Activated CD8-positive, alpha-beta memory T cell treated with anti-CD3 and anti-CD28 coated beads for 4 hours (primary cell): Measurements from ENCODE around the gene EBF3.

Experiments
- DNase-seq, 2 donors: peaks; one replicate each; pipeline ENCODE4 v3.0.0-alpha.2; 2020; ENCODE audit warnings: low read depth in 2 of 2

Gene EBF3

DNA sequence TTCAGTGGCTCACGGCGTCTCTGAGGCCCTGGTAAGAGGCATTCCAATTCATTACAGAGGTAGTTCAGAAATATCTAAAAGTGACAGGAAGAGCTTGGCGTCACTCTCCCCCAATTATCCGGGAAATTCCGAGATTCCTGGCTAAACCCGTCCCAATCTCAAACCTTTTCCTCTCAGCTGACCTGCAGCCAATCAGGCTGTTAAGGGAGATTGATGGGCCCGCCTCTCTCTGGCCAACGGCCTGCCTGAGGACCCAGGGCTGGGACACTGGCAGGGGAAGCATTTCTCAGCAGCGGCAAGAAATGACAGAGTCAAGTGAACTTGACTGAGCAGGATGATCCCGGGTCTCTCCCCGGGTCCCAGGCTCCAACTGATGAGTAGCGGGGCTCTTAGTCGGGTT lies 72.3 kb downstream of the EBF3 start:
- DNase-seq: no peak

DNA sequence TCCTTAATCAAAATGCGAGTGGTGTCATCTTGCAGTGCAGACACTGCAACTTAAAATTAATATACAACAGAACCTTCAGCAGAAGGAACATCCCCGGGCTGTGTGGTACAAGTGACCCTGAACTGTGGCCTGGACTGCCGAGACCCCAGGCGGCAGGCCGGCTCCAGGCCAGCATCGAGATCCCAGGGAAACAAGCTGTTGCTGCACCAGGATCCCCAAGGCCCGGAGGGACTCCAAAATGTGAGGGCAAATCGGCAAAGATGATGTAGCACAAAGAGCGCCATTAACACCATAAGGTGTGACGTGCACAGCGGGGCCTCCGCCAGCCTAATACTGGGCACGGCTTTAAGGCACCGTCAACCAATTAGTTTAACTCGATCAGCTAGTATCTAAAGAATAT lies 73.9 kb downstream of the EBF3 start:
- DNase-seq: no peak

DNA sequence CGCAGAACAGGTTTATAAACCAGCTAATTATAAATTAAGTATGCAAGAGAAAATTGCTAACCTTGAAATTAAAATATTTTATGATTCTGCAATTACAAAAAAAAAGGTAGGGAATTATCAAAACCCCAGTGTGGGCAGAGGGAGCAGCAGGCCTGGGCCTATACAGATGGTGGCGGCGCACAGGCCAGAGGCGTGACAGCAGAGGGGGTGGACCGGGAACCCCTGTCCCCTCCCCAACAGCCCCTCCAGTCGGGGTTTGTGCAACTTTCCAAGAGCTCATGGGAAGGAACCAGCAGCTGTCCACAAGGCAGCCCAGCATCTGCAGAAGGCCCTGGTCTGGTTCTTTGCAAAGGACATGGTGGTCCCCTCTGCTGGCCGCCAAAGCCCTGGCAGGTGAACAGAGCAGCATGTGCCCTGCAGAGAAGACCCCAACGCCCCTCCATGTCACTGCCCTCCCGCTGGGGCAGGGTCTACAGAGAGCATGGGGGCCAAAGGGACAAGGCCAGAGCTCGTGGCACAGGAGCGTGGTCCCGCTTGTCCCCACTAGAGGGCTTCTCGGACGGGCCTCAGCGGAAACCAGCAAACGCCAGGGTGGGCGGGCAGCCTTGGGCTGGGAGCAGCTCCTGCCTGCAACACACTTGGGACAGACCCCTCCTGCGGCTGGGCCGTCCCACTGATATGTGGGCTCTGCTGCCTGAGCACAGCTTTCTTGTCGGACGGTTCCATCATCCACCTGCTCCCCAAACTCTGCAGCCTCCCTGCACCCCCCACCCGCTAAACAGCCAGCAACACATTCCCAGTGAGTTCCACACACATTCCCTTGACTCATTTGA lies 75.1 kb downstream of the EBF3 start:
- DNase-seq: peak in 1 of 2 donors; percentile 4

DNA sequence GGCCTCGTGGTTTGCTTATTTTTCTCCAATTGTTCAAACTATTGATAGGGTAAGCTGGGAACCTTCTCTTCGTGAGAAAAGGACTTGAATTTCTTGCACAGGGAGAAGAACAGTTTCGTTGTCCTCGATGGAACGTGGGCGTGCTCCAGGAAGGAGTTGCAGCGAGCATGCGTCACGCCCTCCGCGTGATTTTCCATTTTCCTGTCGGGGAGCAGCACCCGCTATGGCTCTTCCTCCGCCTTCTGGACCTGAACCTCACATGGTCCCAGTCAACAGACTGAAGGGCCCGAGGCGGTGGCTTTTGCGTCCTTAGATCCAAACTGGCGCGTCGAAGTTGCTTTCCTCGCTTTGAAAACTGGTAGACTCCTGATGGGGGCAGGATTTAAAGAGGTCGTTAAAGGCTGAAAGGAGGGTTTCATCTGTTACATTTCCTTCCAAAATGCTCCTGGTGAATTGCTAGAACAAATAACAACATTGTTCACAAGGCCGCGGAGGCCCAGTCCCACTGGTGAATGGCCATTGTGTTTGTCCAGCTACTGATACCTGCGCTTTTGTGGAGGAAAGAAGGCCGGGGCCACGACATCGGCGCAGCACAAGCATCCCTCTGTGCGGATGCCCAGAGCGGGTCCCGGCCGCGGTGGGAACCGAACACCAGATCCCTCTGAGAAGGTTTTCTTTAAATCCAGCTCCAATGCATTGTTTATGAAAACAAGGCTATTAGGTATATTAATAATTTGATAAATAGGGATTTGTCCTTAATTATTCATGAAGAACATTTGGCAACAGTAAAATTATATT lies 75.9 kb downstream of the EBF3 start:
- no peak for DNase-seq

DNA sequence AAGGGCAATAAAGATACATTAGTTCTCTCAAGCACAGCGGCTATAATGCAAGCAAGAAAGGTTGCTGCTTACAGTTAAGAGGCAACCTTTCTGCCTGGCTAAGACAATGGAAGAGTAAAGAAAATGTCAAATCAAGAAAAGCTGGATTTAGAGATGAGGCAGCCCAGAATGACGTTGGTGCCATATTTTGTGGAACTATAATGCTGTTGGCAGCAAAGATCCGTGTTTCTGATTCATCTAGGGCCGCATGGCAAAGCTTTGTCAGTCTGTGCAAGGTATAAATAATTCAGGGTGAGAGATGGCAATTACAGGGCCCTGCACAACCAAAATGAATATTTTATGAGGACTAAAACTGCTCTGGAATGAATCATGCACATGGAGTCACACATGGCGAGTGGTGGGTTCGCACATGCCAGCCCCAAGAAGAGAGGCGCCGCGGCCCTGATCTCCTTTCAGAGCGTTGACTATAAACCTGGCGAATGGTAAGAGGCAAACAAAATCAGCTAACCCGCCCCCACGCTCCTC lies 76.6 kb downstream of the EBF3 start:
- no peak for DNase-seq

DNA sequence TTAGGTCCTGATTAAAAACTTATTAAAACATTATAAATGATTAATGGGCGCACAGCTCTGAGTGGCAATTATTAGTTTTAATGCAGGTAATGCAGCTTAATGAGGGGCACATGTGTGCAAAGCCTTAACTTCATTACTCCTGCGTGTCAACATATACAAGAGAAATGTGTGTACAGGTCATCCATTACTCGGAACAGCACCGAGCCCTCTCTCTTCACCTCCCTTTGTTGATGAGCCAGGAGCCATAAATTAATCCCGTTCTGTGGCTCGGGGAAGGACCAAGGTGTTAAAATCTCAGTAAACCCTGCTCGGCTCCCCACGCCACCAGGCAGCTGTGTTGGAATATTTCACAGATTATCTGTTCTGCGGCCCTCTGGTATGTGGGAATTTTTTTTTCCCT lies 77.8 kb downstream of the EBF3 start:
- DNase-seq: no peak

DNA sequence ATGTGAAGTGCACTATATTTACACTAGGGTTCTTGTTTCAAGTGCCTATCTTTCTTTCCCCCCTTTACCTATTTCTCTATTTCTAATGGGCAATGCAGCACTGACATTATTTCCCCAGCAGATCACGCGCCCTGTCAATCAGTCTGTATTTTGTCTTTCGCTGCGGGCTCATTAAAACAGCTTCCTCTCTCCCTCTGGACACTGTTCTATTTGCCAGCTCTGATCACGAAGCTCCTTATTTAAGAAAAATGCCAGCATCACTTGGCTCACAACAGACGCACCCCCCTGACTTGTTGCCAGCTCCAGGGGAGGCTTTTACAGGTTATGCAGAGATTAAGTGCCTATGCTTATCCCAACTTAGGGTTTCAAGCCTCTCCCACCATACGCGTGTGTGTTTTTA lies 78.5 kb downstream of the EBF3 start:
- no peak for DNase-seq

DNA sequence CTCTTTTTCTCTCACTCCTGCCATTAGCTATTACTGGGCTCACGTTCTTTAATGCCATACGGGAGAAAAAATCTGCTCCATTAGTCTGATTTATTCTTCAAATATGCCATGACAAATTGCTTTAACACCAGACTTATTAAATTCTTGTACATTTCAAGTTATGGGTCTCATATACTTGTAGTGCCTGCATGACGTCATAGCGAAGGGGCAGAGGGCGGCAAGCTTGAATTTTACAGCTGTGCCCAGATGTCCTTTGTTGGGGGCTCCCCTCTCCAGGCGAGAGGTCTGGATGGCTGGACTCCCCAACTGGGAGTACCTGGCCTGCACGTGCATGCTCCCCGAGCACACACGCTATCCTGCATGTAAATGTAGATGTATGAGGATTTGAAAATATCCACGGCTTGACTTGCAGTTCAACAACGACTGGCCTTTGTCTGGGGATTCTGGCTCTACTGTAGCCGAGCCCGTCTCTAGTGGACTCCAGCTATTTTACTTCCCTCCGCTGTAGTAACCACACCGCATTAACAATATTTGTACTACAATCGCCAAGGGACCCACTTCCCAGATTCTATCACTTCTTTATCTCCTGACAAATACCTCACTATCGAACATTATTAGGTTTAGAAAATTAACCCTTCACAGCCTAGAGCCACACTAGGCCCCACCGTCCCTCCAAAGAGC lies 79.5 kb downstream of the EBF3 start:
- no peak for DNase-seq

DNA sequence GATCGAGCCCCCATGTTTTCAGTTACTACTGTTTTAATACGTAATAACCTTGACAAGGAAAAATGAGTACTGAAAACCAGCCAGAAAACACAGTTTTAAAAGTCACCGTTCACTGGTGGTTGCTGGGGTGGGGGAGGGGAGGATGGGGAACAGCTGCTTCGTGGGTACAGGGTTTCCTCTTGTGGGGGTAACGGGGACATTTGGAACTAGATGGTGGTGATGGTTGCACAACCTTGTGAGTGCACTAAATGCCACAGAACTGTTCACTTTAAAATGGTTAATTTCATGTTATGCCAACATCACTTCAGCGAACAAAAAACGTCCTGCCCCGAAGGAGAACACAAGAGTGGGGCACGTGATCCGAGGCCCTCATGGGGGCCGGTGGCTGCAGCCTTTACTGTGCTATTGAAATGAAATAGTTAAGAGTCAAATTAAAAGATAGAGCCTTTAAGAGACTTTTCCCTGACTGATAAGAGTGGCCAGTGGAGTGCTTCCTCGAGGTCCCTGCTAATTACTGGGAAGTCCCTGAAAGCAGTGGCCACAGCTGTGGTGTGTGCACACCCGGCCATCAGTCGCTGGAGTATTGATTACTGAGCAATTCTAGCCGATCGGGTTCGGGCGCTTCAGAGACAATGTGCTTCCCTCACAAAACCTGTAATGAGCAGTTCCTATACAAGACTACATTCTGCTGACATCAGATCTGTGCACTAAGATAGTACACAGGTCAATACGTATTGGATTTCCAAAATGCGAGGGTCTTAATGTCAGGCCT lies 80.3 kb downstream of the EBF3 start:
- DNase-seq: no peak

DNA sequence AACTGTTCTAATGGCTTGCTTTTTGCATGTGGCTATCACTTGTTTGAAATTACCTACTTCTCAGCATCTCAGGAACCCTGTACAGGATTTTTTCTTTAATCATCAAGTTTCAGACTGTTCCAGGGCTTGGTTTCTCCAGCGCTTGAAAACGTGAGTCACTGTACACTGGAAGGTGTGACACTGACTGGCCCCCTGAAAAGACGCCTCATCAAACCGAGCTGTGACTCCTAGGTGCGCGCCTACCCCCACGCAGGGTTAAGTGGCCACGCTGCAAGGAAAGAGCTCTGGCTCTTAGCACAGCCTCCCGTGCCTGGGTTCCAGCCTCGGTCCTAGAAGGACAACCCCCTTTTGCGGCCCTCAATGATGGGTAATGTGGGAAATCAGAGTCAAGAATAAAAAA lies 81.0 kb downstream of the EBF3 start:
- DNase-seq: no peak

DNA sequence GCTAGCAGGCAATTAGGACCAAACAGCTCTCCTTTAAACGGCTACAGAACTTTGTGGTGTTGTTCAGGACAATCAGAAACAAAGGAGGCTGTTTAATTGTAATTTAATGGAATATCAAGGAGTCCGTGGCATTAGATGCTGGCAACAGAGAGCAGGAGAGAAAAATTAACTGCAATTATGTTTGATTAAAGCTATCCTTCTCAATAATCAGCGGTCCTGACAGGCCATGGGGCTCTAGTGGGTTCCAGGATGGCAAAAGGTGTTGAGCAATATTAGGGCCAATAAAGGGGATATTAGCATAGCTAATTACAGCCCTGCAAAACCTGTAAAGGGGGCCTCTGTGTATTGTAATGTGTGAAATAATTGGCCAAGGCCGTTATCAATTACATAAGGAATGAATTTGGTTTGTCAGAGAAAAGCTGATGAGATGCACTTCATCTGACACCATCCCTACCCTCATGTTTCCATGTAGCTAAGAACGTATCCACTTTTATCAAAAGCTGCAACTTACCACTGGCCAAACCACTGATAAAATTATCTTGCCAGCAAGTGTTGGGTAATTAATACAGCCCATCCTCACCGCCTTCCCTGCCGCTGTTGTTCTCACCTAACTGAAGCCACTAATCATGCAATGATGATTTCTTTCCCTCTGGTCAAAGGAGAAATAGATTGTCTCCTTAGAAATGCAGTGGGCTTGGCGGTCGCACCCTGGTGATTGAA lies 81.6 kb downstream of the EBF3 start:
- DNase-seq: no peak

DNA sequence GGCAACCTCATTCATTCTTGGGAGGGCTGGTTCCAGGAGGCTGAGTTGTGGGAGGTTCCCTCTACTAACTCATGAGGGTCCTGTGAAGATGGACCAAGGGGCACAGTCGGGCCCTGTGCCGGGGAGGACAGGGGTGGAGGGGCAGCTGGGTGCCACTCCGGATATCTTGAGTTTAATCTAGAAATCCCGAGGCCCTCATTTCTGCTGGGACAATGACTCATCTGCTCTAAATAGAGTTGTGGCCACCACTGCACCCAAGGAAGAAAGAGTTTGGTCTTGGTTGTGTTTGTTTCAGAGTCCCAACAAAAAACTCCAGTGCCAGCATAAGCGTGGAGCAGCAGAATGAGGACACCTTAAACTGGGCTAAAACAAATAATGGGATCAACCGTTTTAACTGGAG lies 82.4 kb downstream of the EBF3 start:
- no peak for DNase-seq

DNA sequence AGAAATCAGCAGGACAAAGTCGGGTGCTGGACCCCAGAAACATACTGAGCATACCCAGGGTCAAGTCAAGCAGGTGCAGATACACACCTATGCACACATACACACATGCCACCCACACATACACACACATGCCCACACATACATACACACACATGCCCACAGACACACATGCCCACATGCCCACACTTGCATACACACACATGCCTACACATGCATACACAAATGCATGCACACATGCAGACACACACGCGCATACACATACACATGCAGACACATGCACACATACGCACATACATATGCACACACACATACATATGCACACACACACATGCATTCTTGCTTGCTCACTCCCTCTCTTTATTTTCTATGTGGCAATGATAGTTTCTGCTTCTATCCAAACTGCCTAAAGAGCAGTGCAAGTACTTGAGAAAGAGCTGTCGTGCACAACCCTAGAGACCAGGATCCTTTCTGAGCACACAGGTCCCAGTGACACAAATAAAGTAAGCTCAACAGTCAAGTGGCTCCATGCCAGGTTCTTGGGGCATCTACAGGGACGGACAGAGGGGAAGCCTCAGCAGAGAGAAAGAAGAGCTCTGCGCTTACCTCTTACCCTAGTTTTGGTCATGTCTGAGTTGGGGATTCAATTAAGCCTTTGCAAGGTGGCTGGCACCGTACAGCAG lies 83.7 kb downstream of the EBF3 start:
- no peak for DNase-seq

DNA sequence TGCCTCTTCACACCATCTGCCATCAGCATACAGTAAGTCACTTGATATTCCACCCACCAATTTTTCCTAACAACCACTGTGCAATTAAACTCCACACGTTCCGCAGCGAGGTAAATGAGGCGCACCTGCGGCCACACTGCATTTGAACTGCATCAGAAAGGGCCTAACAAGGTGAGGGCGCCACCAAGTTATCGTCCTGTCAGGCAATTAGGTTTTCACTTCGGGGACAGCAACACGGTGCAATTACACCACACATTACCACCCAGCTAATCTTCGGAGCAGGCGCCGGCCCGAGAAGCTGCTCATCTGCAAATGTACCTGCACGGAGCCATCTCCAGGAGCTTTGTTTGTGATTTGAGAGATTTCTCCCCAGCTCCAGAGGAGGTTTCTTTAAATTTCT lies 84.4 kb downstream of the EBF3 start:
- DNase-seq: no peak

DNA sequence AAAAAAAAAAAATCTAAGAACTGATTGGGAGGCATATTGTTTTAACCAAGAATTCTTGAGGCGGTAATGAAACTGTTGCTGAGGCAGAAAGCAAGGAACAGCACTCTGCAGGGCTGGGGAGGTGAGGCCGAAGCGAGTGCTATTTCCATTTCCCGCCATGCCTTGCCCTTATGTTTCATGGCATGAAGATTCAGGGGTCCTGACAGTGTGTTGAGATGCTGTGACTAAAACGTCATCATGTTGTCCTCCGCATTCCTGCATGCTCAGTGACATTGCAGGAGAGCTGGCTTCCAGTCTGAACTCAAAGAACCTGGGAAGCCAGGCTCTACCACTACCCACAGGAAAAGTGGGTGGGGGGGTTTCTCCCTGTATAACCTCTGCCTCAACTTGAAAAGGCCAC lies 85.2 kb downstream of the EBF3 start:
- DNase-seq: no peak

DNA sequence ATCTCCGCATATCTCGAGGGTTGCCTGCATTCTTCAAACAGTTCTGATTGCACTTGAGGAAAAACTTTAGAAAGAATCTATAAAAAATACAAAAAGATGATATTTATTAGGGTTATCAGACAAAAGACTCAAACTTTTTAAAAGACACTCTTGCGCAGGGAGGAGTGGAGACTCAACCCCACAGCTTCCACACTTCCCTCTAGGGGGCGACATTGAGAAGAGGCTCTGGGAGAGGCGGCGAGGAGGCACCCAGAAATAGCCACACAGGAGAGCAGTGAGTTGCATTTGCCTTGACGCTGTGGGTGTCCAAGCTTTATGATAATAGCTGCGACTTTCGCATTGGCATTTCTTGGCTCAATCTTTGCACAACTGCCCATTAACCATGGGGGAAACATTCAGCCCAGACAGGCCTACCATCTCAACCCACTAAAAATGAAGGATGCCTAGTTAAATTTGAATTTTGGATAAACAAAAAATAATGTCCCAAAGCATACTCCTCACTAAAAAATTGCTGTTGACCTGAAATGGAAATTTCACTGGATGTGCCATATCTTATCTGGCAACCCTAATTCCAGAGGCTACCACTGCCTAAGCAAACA lies 86.2 kb downstream of the EBF3 start:
- DNase-seq: peak in 1 of 2 donors; percentile 8

DNA sequence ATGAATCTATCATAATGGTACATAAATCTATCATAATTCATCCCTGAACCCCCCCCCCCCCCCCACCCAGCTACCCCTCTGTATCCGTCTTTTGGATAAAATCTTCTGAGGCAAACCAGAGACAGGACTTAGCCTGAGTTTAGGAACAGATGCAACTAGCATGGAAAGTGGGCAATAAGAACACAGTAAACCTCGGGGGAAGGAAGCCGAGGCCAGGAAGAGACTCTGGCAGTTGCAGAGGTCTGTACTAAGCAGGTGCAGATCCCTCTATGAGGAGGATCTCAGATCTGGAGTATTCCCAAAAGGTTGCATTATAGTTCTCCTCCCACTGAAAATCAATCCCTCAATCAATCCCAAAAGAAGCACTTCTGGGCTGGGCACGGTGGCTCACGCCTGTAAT lies 87.2 kb downstream of the EBF3 start:
- no peak for DNase-seq

DNA sequence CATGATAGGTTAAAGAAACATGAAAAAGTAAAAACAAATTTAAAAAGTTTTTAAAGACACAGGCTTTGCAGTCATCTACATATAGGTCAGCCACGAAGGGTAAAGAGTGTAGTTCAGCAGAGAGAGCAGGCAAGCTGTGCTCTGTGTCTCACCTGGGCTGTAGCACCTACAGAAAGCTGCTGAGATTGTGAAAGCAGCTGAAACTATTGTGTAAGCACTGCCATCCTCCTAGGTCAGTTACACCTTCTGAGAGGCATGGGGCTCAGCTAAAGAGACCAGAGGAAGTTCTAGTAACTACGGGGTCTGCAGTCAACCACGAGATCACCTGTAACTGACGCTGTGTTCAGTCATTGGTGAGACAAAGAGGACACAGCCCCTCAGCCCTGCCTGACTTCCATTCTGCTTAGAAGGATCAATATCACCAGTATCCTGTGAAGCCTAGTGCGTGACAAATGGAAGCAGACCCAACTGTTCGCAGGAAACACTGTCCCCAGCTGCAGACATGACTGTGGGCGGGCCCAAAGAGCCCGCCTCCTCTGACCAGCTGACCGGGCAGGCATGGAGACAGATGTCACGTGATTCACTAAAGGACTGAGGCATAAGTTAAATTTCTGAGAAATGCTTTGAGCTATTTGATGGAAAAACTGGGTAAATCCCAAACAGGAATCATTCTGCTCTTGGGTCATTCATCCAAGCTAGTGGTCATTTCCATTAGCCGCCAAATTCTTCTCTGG lies 87.9 kb downstream of the EBF3 start:
- DNase-seq: no peak

DNA sequence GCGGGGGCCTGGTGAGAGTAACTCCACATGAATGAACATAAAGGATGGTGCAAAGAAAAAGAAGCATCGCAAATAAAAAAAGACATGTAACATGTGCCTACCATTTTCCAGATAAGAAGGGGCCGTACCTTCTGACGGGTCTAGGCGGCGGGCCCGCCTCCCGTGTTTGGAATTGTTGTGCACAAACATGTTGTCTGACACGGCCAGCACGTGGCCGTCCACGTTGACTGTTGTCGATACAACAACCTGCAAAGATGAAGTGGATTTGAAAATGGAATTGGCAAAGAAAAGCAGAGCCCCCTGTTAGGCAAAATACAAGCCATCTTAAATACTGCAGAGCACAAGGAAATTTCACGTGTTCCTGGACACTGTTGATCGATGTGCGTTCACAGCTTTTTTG lies 90.7 kb downstream of the EBF3 start:
- DNase-seq: no peak
